ENCODE results near the gene GRIP1. TPM values are rescaled to one million over a fixed set of nuclear protein-coding genes. Genes with fewer than 3 reads are reported as not detected.

Gene GRIP1
- total and polyA plus RNA-seq, 2 of the 4 experiments (the other 2 are of a cell fraction): under 0.01 to 0.07 TPM

- Histone ChIP-seq H4K91ac (ENCODE audit: insufficient read depth, low read depth, low read length) (no peak overlapping the region), H3K4ac (ENCODE audit: low read depth, low read length) (no peak overlapping the region), H3K27ac (ENCODE audit: insufficient read depth, low read length) (no peak overlapping the region), H3K9me1 (ENCODE audit: insufficient read depth, low read length) (no peaks in the 10 kb centered on the region), H4K8ac (ENCODE audit: low read depth in 2 of 2, low read length in 2 of 2) (no peak overlapping the region), H3K4me3 (ENCODE audit: insufficient read depth, low read depth, low read length) (no peak overlapping the region), H3K4me2 (ENCODE audit: low read depth, low read length) (no peak overlapping the region), H2BK5ac (ENCODE audit: low read depth, low read length, poor library complexity, severe bottlenecking) (no peak overlapping the region), H3K9me3 (ENCODE audit: control insufficient read depth, insufficient read depth, low read length) (no peaks in the 10 kb centered on the region), H2AK9ac (replicated peaks; ENCODE audit: low read depth, low read length, poor library complexity) (no peak overlapping the region), H2AFZ (replicated peaks; ENCODE audit: low read length, poor library complexity) (no peak overlapping the region), H3K4me1 (ENCODE audit: control insufficient read depth, insufficient read depth, low read length) (no peaks in the 10 kb centered on the region), H4K5ac (ENCODE audit: low read depth, low read length) (no peak overlapping the region), H3K27me3 (ENCODE audit: control insufficient read depth, insufficient read depth, low read length) (no peaks in the 10 kb centered on the region), H3K18ac (ENCODE audit: low read depth, low read length) (no peak overlapping the region), H2AK5ac (ENCODE audit: low read depth, low read length) (no peak overlapping the region), H3K14ac (replicated peaks; ENCODE audit: low read depth, low read length) (no peak overlapping the region), H3K36me3 (ENCODE audit: control insufficient read depth, insufficient read depth, low read length) (no peaks in the 10 kb centered on the region), H3K23ac (ENCODE audit: low read depth, low read length) (no peak overlapping the region), H2BK15ac (ENCODE audit: low read depth, low read length) (no peak overlapping the region), H4K20me1 (ENCODE audit: insufficient read depth, low read length) (no peaks in the 10 kb centered on the region), H3K56ac (ENCODE audit: extremely low read depth, insufficient read depth, low read length) (no peak overlapping the region), H2BK120ac (ENCODE audit: low read depth, low read length) (no peak overlapping the region), H3K79me1 (ENCODE audit: low read depth in 1 of 2, low read length in 2 of 2) (no peaks in the 10 kb centered on the region), H3K9ac (ENCODE audit: low read depth, low read length) (no peak overlapping the region), H2BK20ac (ENCODE audit: low read depth, low read length) (no peak overlapping the region)
- dilution Hi-C loops (cut with HindIII; ENCODE audit: low sequenced_read_pairs, unreplicated experiment): no loop called here
- no peak for TF ChIP-seq NFE2L2 (IDR thresholded peaks at IDR 0.05; ENCODE audit: low read depth, low read length)
- TF ChIP-seq CTCF (conservative IDR thresholded peaks at IDR 0.05; ENCODE audit: low read depth, low read length): no peak
- no peak for TF ChIP-seq MAFK (IDR thresholded peaks at IDR 0.05; ENCODE audit: low read depth, low read length)
- TF ChIP-seq RCOR1 (IDR thresholded peaks at IDR 0.05; ENCODE audit: insufficient replicate concordance, low read length): no peak
- no peak for TF ChIP-seq MAZ (IDR thresholded peaks at IDR 0.05; ENCODE audit: borderline replicate concordance, low read depth, low read length)
- no peak for TF ChIP-seq USF2 (IDR thresholded peaks at IDR 0.05; ENCODE audit: low read depth, low read length)
- TF ChIP-seq SMC3 (IDR thresholded peaks at IDR 0.05; ENCODE audit: low read depth, low read length): no peak
- TF ChIP-seq RFX5 (IDR thresholded peaks at IDR 0.05; ENCODE audit: low read depth, low read length): no peak
- no peak for TF ChIP-seq ELK1 (IDR thresholded peaks at IDR 0.05; ENCODE audit: borderline replicate concordance, low read depth, low read length)
- TF ChIP-seq CHD1 (IDR thresholded peaks at IDR 0.05; ENCODE audit: low read depth, low read length): no peak
- TF ChIP-seq CEBPB (IDR thresholded peaks at IDR 0.05; ENCODE audit: low read depth, low read length): no peak
- TF ChIP-seq FOS (IDR thresholded peaks at IDR 0.05; ENCODE audit: low read depth, low read length): no peak
- TF ChIP-seq MXI1 (IDR thresholded peaks at IDR 0.05; ENCODE audit: borderline replicate concordance, low read depth, low read length): no peak
- intact Hi-C loops (cut with micrococcal nuclease): no loop called here
- in situ Hi-C loops (cut with MboI; ENCODE audit: low sequenced_read_pairs): no loop called here
- no peak for DNase-seq
- POLR2A ChIA-PET (ENCODE audit: unreplicated experiment): no interaction called here
- no peak for ATAC-seq (ENCODE audit: low read depth)
- BruUV-seq (replicated peaks): no TSS peak
- CTCF ChIA-PET: no interaction called here
These were observed 185.1 kb downstream of the GRIP1 start for GRCh38 chr12:66493819-66494218.
